Fibroblast of skin of left biceps (primary cell): ENCODE measurements around the gene TREX2.

Experiments
- DNase-seq, 2 experiments: peaks; one replicate each; pipeline ENCODE4 v3.0.0-alpha.2; 2013; ENCODE audit warnings: low read depth in 2 of 2

Gene TREX2

DNA sequence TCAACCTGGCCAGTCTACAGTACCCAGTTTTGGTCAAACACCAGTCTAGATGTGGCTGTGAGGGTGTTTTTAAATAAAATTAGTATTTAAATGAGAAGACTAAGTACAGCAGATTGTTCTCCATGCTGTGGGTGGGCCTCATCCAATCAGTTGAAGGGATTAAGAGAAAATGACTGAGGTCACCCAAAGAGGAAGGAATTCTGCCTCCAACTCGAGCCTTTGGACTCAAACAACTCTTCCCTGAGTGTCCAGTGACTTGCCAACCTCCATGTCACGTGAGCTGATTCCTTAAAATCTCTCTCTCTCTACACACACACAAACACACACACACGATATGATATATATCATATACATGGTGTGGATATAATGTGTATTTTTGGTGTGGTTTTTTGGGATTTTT lies 10.0 kb downstream of the TREX2 start:
- no peak for DNase-seq

- no peak for DNase-seq
These were observed 11.1 kb downstream of the TREX2 start for GRCh38 chrX:153434801-153435200.

- no peak for DNase-seq
These were observed 12.0 kb downstream of the TREX2 start for GRCh38 chrX:153433781-153434285.

GRCh38 chrX:153433161-153433680 lies 12.6 kb downstream of the TREX2 start:
- DNase-seq: no peak

DNA sequence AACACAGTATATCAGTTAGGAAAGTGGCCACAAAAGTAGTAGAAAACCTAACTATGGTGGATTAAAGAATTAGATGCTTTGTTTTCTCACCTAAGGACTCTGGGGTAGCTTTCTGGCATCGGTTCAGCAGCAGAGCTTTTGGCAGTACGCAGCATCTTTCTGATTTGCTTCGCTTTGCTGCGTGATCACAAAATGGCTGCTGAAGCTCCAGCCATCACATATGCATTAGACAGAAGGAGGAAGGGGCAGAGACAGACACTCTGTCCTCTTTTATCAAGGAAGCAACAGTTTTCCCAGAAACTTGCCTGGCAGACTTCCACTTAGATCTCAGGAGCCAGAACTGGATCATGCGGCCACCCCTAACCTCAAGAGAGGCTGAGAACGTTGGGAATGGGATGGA lies 15.1 kb downstream of the TREX2 start:
- DNase-seq: no peak

- no peak for DNase-seq
These were observed 19.7 kb downstream of the TREX2 start for GRCh38 chrX:153426204-153426603.

GRCh38 chrX:153423652-153424051 lies 22.2 kb downstream of the TREX2 start:
- no peak for DNase-seq

- DNase-seq: no peak
These were observed 24.0 kb downstream of the TREX2 start for GRCh38 chrX:153421856-153422255.

DNA sequence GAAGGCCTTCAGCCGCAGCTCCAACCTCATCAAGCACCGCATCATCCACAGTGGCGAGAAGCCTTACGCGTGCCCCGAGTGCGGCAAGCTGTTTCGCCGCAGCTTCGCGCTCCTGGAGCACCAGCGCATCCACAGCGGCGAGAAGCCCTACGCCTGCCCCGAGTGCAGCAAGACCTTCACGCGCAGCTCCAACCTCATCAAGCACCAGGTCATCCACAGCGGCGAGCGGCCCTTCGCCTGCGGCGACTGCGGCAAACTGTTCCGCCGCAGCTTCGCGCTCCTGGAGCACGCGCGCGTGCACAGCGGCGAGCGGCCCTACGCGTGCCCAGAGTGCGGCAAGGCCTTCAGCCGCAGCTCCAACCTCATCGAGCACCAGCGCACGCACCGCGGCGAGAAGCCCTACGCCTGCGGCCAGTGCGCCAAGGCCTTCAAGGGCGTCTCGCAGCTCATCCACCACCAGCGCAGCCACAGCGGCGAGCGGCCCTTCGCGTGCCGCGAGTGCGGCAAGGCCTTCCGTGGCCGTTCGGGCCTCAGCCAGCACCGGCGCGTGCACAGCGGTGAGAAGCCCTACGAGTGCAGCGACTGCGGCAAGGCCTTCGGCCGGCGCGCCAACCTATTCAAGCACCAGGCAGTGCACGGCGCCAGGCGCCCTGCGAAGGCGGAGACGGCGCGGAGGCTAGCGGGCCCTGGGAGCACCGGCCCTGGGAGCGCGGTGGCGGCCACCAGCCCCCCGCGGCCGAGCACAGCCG lies 24.8 kb downstream of the TREX2 start:
- no peak for DNase-seq

- DNase-seq: no peak
These were observed 28.2 kb downstream of the TREX2 start for GRCh38 chrX:153417637-153418036.

- DNase-seq: no peak
These were observed 28.9 kb downstream of the TREX2 start for GRCh38 chrX:153416781-153417450.

- no peak for DNase-seq
These were observed 30.9 kb downstream of the TREX2 start for GRCh38 chrX:153414856-153415510.

GRCh38 chrX:153413731-153414130 lies 32.1 kb downstream of the TREX2 start:
- DNase-seq: no peak

DNA sequence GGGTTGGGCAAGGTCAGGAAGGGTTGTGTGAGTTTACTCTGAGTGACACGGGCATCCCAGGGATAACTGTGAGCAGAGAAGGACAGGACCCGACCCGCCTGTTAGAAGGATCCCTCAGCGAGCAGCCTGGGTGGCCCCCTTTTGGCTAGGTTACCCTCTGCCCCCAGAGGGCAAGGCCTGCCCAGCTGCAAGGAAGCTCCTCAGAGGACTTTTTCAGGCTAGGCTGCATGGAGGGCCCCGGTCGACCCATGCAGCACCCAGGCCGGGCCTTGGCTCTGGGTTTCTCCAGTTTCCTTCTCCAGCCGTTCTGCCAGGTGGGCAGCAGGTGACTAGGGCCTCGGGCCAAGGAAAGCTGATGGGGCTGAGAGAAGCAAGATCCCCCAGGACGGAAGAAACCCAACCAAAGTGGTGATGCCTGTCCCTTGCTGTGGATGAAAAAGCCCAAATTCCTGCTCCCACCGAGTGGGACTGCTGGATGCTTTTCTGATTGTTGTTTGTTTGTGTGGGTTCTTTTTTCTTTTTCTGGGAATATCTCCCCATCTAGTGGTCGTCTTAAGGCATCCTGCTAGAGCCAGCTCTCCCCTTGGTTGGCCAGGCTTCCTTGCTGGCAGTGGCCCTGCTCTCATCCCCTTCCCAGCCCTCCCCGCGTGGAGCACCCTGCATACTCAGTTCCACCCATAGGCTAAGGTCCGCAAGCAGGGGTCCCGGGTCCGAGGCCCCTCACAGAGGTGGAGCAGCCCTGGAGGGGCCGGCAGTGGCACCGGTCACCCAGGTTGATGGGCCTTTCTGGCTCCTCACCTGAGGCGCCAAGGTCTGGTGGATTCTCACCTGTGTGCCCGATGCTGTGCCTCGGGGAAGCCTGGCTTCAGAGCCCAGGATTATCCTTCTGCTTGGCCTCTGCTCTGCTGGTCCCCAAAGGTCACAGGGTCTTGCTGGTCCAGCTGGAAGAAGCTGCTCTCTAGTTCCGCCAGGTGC lies 32.8 kb downstream of the TREX2 start:
- DNase-seq: no peak

GRCh38 chrX:153411988-153412574 lies 33.8 kb downstream of the TREX2 start:
- no peak for DNase-seq

GRCh38 chrX:153411255-153411987 lies 34.4 kb downstream of the TREX2 start, which contains the start of gene ZFP92:
Gene ZFP92 (plus strand): TSS chrX:153411472. CDS start chrX:153418323, 6,851 bp downstream.
- no peak for DNase-seq

GRCh38 chrX:153410888-153411254 lies 35.0 kb downstream of the TREX2 start:
- no peak for DNase-seq

DNA sequence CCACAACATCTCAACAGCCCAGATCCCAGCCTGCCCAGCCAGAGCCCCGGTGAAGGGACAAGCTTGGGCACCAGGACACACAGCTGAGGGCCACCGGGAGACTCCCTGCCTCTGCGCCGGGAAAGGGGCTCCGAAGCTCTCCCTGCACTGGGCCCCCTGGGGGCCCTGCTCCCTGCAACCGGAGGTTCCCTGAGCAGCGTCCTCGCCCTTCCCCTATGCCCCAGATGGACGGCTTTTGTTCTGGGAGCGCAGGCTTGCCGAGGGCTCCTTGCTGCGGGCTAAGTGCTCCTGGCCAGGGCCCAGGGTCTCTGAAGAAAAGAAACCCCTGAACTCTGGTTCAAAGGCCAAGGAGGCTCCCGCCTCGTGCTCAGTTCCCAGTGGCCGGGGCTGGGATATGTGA lies 35.5 kb downstream of the TREX2 start:
- DNase-seq: no peak

GRCh38 chrX:153409414-153410101 lies 36.3 kb downstream of the TREX2 start:
- DNase-seq: no peak
